Ovary (tissue), 3 donors: ENCODE data around the gene CGB3.

Experiments used
- POLR2A ChIP-seq: fragments of 450-650 bp; IDR thresholded peaks from one replicate; pipeline ENCODE4 v1.6.1; 2017; ENCODE audit warnings: antibody characterized with exemption, mild to moderate bottlenecking, moderate library complexity
- TF ChIP-seq, protein P1 (sequence below), 3 donors: fragments of 450-650 bp in 2 of 3; fragments of 200-600 bp in 1 of 3; IDR thresholded peaks; one replicate each; pipeline versions ENCODE4 v1.5.1 to v1.8.0; 2016 to 2022; ENCODE audit warnings: antibody characterized with exemption in 3 of 3, mild to moderate bottlenecking in 1 of 3
- donor health status: DM: no; HTN: no; CAD: no.

DNA sequence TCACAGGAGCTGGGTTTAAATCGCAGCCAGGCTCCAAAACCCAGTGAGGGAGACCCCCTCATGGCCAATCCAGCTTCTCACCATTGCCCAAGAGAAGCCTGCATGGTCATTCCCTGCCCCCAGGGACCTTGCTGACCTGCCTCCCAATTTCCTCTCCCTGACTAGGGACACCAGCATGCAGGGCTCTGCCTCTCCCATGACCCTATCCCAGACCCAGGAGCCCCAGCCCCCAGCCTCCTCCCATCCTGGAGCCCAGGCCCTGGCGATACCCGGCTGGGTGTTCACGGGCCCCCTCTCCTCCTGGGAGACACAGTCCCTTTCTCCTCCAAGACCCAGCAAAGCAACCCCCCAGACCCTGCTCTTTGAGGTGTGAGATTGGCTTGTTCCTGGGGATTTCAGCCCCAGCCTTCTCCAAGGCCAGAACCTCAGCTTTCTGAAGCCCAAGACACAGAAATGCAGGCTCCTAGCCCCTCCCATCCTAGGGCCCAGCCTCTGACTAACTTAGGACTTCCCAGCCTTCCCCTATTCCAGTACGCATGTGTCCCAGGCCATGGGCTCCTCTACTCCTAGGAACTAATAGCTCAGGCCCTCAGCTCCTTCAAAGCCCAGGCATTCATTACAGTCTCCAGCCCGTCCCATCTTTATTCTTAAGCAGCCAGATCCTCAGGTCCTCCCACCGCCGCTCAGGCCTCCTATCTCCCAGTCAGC, 32.1 kb downstream of the CGB3 start:
- TF ChIP-seq, protein P1, sequence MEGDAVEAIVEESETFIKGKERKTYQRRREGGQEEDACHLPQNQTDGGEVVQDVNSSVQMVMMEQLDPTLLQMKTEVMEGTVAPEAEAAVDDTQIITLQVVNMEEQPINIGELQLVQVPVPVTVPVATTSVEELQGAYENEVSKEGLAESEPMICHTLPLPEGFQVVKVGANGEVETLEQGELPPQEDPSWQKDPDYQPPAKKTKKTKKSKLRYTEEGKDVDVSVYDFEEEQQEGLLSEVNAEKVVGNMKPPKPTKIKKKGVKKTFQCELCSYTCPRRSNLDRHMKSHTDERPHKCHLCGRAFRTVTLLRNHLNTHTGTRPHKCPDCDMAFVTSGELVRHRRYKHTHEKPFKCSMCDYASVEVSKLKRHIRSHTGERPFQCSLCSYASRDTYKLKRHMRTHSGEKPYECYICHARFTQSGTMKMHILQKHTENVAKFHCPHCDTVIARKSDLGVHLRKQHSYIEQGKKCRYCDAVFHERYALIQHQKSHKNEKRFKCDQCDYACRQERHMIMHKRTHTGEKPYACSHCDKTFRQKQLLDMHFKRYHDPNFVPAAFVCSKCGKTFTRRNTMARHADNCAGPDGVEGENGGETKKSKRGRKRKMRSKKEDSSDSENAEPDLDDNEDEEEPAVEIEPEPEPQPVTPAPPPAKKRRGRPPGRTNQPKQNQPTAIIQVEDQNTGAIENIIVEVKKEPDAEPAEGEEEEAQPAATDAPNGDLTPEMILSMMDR (IDR thresholded peaks at IDR 0.05): no peak
- peak; percentile 40 for TF ChIP-seq POLR2A
